ENCODE data around the gene NEU4.

NEU4 gene

GRCh38 chr2:241865957-241866789, 57.2 kb downstream of the NEU4 start:
- Histone ChIP-seq H3K4me3 (ENCODE audit: low read depth, low read length) (no peak overlapping the region), H3K9ac (ENCODE audit: low read depth, low read length) (no peak overlapping the region), H3K36me3 (ENCODE audit: control insufficient read depth, insufficient read depth, low read length) (no peaks in the 10 kb centered on the region), H3K9me3 (ENCODE audit: control insufficient read depth, insufficient read depth, low read length) (no peaks in the 10 kb centered on the region), H3K27ac (ENCODE audit: low read depth, low read length) (no peak overlapping the region), H3K4me1 (ENCODE audit: control insufficient read depth, insufficient read depth, low read length) (no peaks in the 10 kb centered on the region; the same call in 1 of the 2 replicates), H3K27me3 (ENCODE audit: control insufficient read depth, insufficient read depth, low read length) (0 out of 2 replicates have a peak, but pooled peaks cover 3% of the 10 kb centered on the region)
